ENCODE data around the gene RET. TPM values are rescaled to one million over a fixed set of nuclear protein-coding genes. Genes with fewer than 3 reads are reported as not detected.

The RET gene
- total RNA-seq, 1 experiment from 2014 or later = not detected

DNA sequence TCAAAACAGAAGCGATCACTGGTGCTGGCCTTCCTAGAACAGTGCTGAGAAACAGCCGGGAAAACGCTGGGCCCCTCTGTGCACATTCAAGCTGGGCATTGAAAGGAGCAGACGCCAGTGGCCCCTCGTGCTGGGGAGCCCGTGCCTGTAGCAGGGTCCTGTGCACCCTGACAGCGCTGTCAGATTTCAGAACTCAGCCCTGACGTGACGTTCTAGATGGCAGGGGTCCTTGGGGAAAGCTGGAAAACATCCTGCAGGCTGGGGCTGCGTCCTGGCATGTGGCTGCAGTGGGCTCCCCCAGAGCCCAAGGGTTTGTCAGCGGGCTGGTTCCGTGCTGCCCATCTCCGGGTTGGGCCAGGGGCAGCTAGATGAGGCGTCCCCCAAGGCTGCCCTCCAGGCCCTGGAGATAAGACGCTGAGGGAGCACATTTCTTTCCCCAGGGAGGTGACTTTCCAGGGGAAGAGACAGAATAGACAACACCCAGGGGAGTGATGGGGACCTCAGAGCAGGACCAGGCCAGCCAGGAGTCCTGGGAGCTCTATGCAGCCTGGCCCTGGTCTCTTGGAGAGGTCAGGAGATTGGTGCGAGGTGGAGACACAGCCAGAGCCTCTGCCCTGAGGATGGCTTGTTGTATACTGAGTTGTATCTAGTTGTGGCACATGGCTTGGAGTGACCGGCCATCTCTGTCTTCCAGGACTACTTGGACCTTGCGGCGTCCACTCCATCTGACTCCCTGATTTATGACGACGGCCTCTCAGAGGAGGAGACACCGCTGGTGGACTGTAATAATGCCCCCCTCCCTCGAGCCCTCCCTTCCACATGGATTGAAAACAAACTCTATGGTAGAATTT, 49.2 kb downstream of the RET start:
- CTCF ChIA-PET = no interaction called here
- H3K4me3 ChIP-seq (ENCODE audit: low read depth, low read length) = no peak overlapping the region
- Mint-ChIP-seq H3K27ac (ENCODE audit: unreplicated experiment) (no peak overlapping the region), H3K9me3 (ENCODE audit: unreplicated experiment) (no peaks in the 10 kb centered on the region), H3K4me1 (ENCODE audit: low read depth, unreplicated experiment) (no peaks in the 10 kb centered on the region), H3K36me3 (ENCODE audit: insufficient read depth, unreplicated experiment) (no peaks in the 10 kb centered on the region), H3K4me3 (ENCODE audit: unreplicated experiment) (no peak overlapping the region), H3K27me3 (ENCODE audit: insufficient read depth, unreplicated experiment) (peaks cover 31% of the 10 kb centered on the region)
- no peaks in the 10 kb centered on the region for H3K9me3 ChIP-seq
- H3K4me1 ChIP-seq = no peaks in the 10 kb centered on the region
- peaks cover 1% of the 10 kb centered on the region; the same call in 1 of the 2 replicates for H3K27me3 ChIP-seq (replicated peaks; ENCODE audit: control insufficient read depth, insufficient read depth, low read length)
- POLR2A ChIA-PET = no interaction called here
- no peak for TF ChIP-seq CTCF (IDR thresholded peaks at IDR 0.05; ENCODE audit: insufficient read depth in 1 of 2, low read depth in 1 of 2, low read length in 1 of 2, severe bottlenecking in 1 of 2, unreplicated experiment in 1 of 2)
- DNase-seq = no peak
- BruUV-seq (replicated peaks) = no TSS peak
- intact Hi-C loops (cut with micrococcal nuclease; ENCODE audit: unreplicated experiment) = no loop called here
- H3K36me3 ChIP-seq (ENCODE audit: control insufficient read depth, insufficient read depth, low read length) = no peaks in the 10 kb centered on the region

DNA sequence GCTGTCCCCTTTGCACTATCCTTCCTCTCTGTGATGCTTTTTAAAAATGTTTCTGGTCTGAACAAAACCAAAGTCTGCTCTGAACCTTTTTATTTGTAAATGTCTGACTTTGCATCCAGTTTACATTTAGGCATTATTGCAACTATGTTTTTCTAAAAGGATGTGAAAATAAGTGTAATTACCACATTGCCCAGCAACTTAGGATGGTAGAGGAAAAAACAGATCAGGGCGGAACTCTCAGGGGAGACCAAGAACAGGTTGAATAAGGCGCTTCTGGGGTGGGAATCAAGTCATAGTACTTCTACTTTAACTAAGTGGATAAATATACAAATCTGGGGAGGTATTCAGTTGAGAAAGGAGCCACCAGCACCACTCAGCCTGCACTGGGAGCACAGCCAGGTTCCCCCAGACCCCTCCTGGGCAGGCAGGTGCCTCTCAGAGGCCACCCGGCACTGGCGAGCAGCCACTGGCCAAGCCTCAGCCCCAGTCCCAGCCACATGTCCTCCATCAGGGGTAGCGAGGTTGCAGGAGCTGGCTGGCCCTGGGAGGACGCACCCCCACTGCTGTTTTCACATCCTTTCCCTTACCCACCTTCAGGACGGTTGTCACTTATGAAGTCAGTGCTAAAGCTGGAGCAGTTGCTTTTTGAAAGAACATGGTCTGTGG, 50.0 kb downstream of the RET start:
- CTCF ChIA-PET = no interaction called here
- no TSS peak for BruUV-seq (replicated peaks)
- H3K27me3 ChIP-seq (replicated peaks; ENCODE audit: control insufficient read depth, insufficient read depth, low read length) = peaks cover 1% of the 10 kb centered on the region; the same call in 1 of the 2 replicates
- intact Hi-C loops (cut with micrococcal nuclease; ENCODE audit: unreplicated experiment) = no loop called here
- no peak for TF ChIP-seq CTCF (IDR thresholded peaks at IDR 0.05; ENCODE audit: insufficient read depth in 1 of 2, low read depth in 1 of 2, low read length in 1 of 2, severe bottlenecking in 1 of 2, unreplicated experiment in 1 of 2)
- no peak overlapping the region for H3K4me3 Mint-ChIP-seq (ENCODE audit: unreplicated experiment)
- H3K27me3 Mint-ChIP-seq (ENCODE audit: insufficient read depth, unreplicated experiment) = peaks cover 37% of the 10 kb centered on the region
- no peaks in the 10 kb centered on the region for H3K4me1 Mint-ChIP-seq (ENCODE audit: low read depth, unreplicated experiment)
- H3K9me3 Mint-ChIP-seq (ENCODE audit: unreplicated experiment) = no peaks in the 10 kb centered on the region
- no peak overlapping the region for H3K4me3 ChIP-seq (ENCODE audit: low read depth, low read length)
- H3K27ac Mint-ChIP-seq (ENCODE audit: unreplicated experiment) = no peak overlapping the region
- H3K4me1 ChIP-seq = no peaks in the 10 kb centered on the region
- no peaks in the 10 kb centered on the region for H3K9me3 ChIP-seq
- no peaks in the 10 kb centered on the region for H3K36me3 ChIP-seq (ENCODE audit: control insufficient read depth, insufficient read depth, low read length)
- no peak for DNase-seq
- H3K36me3 Mint-ChIP-seq (ENCODE audit: insufficient read depth, unreplicated experiment) = no peaks in the 10 kb centered on the region
- POLR2A ChIA-PET = no interaction called here

GRCh38 chr10:43127442-43127841, 50.6 kb downstream of the RET start:
- H3K4me3 ChIP-seq (ENCODE audit: low read depth, low read length) = no peak overlapping the region
- Mint-ChIP-seq H3K9me3 (ENCODE audit: unreplicated experiment) (no peaks in the 10 kb centered on the region), H3K27me3 (ENCODE audit: insufficient read depth, unreplicated experiment) (peaks cover 37% of the 10 kb centered on the region), H3K36me3 (ENCODE audit: insufficient read depth, unreplicated experiment) (no peaks in the 10 kb centered on the region), H3K4me3 (ENCODE audit: unreplicated experiment) (no peak overlapping the region), H3K27ac (ENCODE audit: unreplicated experiment) (no peak overlapping the region), H3K4me1 (ENCODE audit: low read depth, unreplicated experiment) (no peaks in the 10 kb centered on the region)
- BruUV-seq (replicated peaks) = no TSS peak
- TF ChIP-seq CTCF (IDR thresholded peaks at IDR 0.05; ENCODE audit: insufficient read depth in 1 of 2, low read depth in 1 of 2, low read length in 1 of 2, severe bottlenecking in 1 of 2, unreplicated experiment in 1 of 2) = no peak
- DNase-seq = no peak
- POLR2A ChIA-PET = no interaction called here
- H3K9me3 ChIP-seq = no peaks in the 10 kb centered on the region
- H3K27me3 ChIP-seq (replicated peaks; ENCODE audit: control insufficient read depth, insufficient read depth, low read length) = peaks cover 1% of the 10 kb centered on the region; the same call in 1 of the 2 replicates
- no peaks in the 10 kb centered on the region for H3K36me3 ChIP-seq (ENCODE audit: control insufficient read depth, insufficient read depth, low read length)
- CTCF ChIA-PET = no interaction called here
- H3K4me1 ChIP-seq = no peaks in the 10 kb centered on the region
- intact Hi-C loops (cut with micrococcal nuclease; ENCODE audit: unreplicated experiment) = no loop called here
